Measurements from ENCODE around the gene HOXC5.
"Not testable (repeated sequence)": the region's sequence is repeated elsewhere in the genome, so short reads cannot be mapped to it uniquely, and the experiment has no call there.

The HOXC5 gene

DNA sequence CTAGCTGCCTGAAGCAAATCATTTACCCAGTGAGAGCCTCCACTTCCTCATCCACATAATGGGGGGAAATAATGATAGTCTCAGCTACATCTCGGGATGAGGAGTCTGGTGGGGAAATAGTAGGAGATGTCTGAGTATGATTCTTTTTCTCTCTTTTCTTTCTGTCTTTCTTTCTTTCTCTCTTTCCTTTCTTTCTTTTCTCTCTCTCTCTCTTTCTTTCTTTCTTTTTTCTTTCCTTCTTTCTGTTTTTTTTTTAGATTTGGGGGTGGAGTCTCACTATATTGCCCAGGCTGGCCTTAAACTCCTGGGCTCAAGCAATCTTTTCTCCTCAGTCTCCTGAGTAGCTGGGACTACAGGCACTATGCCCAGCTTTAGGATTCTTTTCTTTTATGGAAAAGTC is 33.6 kb downstream of the HOXC5 start:
- no peak for DNase-seq (ENCODE audit: low spot score)

DNA sequence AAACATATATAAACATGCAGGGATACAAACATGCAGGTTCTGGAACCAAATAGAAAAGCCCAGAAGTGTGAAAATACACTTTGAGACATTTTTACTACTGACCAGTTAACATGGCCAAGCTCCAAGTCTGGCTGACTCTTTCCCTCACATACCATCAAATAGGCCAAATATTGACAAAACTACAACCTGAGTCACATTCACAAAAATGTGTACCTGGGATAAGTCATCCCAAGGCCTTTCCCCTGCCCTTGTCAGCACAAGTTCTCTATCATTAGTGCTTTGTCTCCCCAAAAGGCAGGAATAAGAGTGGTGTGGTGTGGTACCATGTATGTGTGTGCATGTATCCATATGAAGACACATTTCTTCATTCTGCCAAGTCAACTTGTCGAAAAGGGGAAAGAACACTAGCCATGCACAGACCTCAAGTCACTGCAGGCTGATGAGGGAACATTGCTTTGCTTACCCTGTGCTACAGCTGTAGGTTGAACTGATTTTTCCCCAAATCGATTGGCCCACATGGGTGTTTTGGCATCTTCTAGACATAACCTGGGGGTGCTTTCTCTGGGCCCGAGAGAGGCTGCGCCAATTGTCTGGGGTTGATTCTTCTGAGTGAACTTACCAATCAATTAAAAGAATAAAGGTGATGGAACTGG is 35.7 kb downstream of the HOXC5 start:
- no peak for DNase-seq (ENCODE audit: low spot score)

DNA sequence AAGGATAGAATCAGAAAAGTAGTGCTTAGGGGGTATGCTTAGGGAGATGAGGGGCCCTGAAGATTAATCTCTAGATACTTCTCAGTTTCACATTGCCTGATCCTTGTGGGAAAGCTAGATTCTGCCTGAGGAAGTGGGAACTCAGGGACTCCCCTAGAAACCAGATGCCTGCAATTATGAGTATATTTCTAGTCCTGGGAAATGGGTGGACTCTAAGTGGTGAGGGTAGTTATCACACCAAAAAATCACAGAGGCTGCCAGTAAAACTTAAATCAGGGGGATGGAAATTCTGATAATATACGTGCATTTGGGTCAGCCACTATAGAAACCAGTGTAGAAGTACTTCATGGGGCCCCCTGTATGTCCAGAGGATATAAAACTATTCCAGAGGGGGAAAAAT is 39.1 kb downstream of the HOXC5 start:
- DNase-seq (ENCODE audit: low spot score), result no peak

DNA sequence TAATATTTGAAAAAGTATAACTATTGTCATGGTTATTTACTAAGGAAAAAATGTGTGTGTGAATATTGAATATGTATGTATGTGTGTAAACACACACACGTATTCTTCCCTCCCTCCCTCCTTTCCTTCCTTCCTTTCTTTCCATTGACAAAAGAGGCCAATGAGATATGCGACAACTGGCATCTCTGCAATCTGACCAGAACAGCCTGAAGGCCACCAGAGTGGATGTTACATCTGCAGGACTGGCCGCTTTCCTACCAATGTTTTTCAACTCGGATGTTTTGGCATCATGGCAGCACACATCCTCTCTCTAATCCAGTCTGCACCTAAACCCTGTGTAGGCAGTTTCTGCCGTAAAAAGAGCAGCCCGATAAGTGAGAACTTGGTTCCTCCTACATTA is 41.5 kb downstream of the HOXC5 start:
- DNase-seq (ENCODE audit: low spot score), result no peak

DNA sequence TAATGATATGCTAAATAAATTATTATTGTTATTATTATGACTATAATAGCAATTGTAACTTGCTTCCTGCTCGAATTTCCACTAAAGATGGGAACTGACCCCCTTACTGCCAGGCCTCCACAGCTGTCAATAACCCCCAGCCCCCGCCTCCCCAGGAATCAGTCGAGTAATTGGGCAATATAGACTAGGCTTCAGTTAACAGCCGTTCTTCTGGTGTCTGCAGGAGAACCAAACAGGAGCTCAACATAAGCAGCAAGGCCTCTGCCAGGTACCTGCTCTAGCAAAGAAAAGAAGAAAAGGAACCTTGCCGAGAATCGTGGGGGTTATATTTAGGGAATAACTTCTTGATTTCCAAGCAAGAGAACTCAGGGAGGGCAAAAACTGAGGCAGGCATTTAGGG is 42.6 kb downstream of the HOXC5 start:
- no peak for DNase-seq (ENCODE audit: low spot score)

DNA sequence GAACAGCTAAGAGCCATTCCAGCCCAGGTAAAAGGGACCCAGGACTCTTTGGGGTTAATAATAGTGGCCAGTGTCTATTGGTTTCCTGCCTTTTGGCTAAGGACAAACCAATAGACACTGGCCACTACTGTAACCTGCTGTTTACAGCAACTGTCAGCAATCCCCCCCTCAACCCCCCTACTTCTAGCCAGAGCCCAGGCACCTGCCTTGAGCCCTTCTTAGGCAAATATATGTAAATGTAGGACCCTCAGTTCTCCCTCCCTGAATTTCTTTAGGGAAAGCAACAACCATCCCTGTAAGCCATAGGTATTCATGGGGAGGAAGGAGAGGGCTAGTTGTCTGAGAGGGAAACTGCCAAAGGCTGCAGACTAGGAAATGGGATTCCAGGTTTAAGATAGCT is 43.1 kb downstream of the HOXC5 start:
- no peak for DNase-seq (ENCODE audit: low spot score)

DNA sequence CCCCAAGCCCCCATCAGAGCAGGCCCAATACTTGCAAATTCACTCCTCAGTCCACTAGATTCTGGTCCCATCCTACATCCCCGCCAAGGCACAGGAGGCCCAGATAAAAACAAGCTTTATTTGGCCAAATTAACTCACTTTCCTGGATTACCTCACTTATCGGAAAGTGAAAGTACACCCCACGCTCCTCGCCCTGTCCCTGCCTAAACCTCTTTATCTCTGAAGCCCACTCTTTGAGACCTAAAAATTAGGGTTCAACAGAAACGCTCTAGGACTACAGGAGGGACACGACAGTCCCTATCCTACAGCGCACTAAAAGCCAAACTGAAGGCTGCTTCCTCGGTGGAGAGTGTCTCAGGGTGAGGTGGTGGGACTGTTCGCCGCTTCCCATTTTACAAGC is 45.0 kb downstream of the HOXC5 start:
- not testable (repeated sequence) for DNase-seq (ENCODE audit: low spot score)

DNA sequence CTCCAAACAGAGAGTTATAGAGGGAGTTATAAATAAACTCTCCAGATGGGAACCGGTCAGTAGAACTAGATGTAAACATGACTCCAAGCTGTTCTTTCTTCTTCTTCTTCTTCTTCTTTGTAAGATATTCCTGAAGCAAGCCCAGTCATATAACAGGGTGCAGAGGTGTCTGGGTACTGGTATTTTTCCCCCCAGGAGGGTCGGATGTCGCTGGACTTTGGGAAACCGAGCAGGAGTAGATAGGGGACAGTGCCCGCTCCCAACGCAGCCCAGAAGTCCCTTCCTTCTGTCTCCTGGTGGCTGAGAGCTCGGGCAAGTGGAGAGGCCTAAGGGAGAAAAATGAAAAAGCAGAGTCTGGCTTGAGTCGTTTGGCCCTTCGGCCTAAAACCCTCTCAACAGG is 46.3 kb downstream of the HOXC5 start:
- not testable (repeated sequence) for DNase-seq (ENCODE audit: low spot score)

DNA sequence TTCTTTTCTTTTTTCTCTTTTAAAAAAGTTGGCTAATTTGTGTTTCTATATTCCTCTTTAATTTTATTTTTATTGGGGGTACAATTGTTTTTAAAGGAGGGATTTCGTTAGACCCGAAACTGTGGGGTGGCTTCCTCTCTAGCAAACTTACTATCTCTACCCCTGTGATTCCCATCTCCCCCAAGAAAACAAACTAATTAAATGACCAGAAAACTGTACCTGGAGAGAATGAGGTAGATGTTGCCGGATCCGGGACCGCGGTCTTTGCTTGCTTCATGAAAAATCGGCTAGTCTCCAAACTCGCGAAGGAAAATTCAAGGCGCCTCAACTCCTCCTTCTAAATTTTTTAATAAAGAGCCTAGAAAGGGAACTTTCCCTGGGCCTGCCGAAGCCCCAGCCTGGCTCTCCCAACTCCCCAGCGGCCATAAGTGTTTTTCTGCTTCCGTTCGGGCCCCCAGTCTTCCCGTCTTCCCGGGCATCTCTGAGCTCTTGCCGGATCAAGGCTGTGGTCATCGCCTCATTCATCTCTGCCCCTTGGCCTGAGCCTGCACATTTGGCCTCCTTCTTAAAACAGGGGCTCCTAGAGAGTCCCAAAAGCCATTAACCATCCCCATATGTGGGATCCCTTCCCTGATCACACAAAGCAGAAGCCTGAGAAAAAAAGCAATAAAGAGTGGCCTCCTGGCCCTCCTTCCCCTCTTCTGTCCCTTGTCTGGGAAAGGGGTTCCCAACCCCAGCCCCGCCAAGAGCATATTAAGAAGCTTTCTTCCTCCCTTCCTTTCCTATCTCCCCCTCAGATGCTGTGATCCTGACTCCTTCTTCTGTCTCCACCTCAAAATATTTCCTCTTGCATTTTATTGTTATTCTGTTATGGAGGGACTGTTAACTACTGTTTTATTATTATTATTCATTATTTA is 47.4 kb downstream of the HOXC5 start:
- DNase-seq (ENCODE audit: low spot score), result not testable (repeated sequence)

DNA sequence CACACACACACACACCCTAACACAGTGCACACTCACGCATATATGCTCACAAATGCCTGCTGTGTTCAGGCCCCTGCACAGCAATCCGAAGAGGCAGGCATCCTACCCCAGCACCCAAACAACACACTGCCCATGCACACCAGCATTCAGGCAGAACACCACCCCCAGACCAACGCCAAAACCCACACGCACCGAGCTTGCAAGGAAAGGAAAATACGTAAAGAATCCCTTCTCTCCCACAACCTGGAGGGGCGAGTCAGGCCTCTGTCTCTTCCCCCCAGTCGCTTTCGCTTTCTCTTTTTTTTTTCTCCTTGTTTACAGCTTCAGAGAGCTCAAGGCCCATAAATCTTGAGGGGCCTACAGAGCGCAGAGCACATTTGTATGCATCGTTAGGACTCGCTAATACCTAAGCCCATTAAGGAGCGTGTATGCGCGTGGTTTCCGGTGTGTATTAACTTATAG is 48.2 kb downstream of the HOXC5 start:
- not testable (repeated sequence) for DNase-seq (ENCODE audit: low spot score)

DNA sequence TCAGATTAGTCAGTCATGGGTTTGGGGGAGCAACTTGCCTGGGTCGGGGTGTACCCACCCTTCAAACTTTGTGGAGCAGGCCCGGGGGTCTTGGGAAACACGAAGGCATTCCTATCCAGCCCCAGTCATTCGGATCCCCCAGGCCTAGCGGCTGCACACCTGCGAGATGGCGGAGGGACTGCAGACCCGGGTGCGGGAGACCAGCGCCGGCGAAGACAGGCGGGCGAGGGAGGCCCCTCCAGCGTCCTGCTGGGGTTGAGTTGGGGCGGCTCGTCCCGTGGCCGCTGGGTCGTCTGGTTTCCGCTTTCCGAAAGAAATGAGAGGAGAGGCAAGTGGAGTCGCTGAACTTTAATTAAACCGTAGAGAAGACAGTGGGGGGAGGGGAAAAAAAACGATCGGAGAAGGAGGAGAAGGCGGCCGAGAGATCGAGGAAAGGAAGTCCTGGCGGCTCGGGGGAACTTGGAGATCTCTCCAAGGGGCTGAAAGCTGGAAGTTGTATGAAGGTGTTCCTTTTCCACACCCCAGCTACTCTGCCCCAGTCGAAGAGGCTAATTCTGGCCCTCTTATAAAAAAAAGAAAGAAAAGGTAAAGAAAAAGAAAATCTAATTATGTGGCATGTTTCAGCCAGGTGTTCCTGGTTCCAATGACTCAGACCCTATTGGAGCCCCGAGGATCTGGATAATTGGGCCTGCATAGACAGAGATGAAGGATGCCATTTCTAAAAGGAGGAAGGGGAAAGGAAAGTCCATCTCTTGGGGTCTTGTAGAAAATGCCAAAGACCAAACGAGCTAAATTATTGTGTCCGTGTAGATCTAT is 48.9 kb downstream of the HOXC5 start:
- not testable (repeated sequence) for DNase-seq (ENCODE audit: low spot score)

DNA sequence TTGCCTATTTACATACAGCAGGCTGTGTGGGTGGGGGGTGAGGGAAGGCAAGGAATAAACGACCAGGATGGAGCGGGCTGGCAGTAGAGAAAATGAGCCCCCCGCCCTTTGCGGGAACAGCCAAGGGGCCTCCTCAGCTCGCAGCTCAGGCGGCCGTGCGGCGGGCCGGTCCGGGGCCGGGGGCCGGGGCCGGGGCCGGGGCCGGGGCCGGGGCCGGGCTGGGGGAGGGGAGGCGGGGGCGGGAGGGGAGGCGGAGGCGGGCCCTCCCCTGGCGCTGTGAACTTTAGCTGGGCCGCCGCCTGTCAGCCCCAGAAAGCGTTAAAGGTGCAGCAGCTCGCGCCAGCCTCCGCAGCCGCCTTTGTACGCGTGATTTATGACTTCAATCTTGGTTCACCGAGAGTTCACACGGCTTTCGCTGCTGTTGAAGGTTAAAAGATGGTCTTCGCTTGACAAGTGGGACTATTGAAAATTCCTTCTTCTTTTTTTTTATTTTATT is 49.6 kb downstream of the HOXC5 start:
- DNase-seq (ENCODE audit: low spot score), result no peak
